T-helper 1 cell treated with Interleukin-12 subunit alpha and Interleukin-12 subunit beta and Interleukin-4 antibody, amounts not matched to agents 30 μg/mL and 1 μg/mL, for 36 hours (primary cell): ENCODE data around the gene TMEM69.
"Not testable (repeated sequence)": the region's sequence is repeated elsewhere in the genome, so short reads cannot be mapped to it uniquely, and the experiment has no call there.

Experiments
- H3K27ac Mint-ChIP-seq: one replicate; pipeline ENCODE4 v1.8.0; 2021; ENCODE audit warnings: mild to moderate bottlenecking, mixed read lengths
- H3K27me3 Mint-ChIP-seq: one replicate; pipeline ENCODE4 v1.8.0; 2021; ENCODE audit warnings: low read depth, mixed read lengths
- H3K36me3 Mint-ChIP-seq: one replicate; pipeline ENCODE4 v1.8.0; 2021; ENCODE audit warnings: low read depth, mixed read lengths
- H3K4me1 Mint-ChIP-seq: one replicate; pipeline ENCODE4 v1.8.0; 2021; ENCODE audit warnings: low read depth, mixed read lengths
- H3K4me3 Mint-ChIP-seq: one replicate; pipeline ENCODE4 v1.8.0; 2021; ENCODE audit warnings: mild to moderate bottlenecking, moderate library complexity, mixed read lengths
- H3K9me3 Mint-ChIP-seq: one replicate; pipeline ENCODE4 v1.8.0; 2021; ENCODE audit warnings: mixed read lengths

The TMEM69 gene

GRCh38 chr1:45668526-45668925 is 19.5 kb upstream of the TMEM69 start:
- H3K9me3 Mint-ChIP-seq = no peaks in the 10 kb centered on the region
- no peak overlapping the region for H3K27ac Mint-ChIP-seq
- peaks cover 6% of the 10 kb centered on the region for H3K4me1 Mint-ChIP-seq
- H3K36me3 Mint-ChIP-seq = peaks cover 7% of the 10 kb centered on the region
- H3K4me3 Mint-ChIP-seq = no peak overlapping the region
- no peaks in the 10 kb centered on the region for H3K27me3 Mint-ChIP-seq

GRCh38 chr1:45669379-45669778 is 18.6 kb upstream of the TMEM69 start:
- Mint-ChIP-seq H3K36me3 (peaks cover 7% of the 10 kb centered on the region), H3K27me3 (no peaks in the 10 kb centered on the region), H3K4me3 (no peak overlapping the region), H3K9me3 (no peaks in the 10 kb centered on the region), H3K27ac (no peak overlapping the region), H3K4me1 (peaks cover 6% of the 10 kb centered on the region)

DNA sequence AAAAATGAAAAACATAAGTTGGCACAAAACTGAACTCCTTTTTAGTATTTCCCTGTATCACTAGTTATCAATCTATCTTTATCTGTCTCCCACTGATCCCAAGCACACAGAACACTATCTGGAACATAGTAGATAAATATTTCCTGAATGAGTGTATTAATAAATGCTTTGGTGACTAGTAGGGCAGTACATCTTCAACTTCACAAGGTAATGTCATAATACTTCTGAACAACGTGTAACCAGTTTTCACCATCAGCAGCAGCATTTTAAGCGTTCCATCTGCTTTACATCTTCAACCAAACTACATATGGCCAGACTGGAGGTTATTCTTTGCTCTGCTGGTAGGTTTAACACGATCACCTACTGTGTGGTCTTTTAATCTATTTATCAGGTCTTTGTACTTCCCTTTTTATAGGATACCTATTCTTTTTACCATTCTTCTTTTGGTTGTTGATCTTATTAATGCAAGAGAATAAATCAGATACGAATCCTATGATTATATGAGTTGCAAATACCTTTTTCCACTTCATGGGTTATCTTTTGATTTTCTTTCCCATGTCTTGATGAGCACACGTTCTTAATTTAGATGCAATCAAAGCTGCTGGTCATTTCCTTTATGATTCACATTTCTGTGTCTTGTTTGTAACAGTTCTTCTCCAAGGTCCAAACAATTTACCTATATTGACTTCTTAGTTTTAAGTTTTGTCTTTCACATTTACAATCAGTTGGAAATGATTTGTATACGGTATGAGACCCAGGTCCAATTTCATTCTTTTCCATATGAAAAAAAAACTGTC is 17.9 kb upstream of the TMEM69 start:
- Mint-ChIP-seq H3K27ac (no peak overlapping the region), H3K27me3 (no peaks in the 10 kb centered on the region), H3K4me3 (no peak overlapping the region), H3K4me1 (peaks cover 6% of the 10 kb centered on the region), H3K9me3 (no peaks in the 10 kb centered on the region), H3K36me3 (peaks cover 10% of the 10 kb centered on the region)

- Mint-ChIP-seq H3K9me3 (no peaks in the 10 kb centered on the region), H3K27me3 (no peaks in the 10 kb centered on the region), H3K4me3 (no peak overlapping the region), H3K27ac (no peak overlapping the region), H3K4me1 (peaks cover 13% of the 10 kb centered on the region), H3K36me3 (peaks cover 7% of the 10 kb centered on the region)
Observed at GRCh38 chr1:45673956-45674355, 14.0 kb upstream of the TMEM69 start.

GRCh38 chr1:45674478-45674877 is 13.5 kb upstream of the TMEM69 start:
- H3K9me3 Mint-ChIP-seq = no peaks in the 10 kb centered on the region
- H3K4me3 Mint-ChIP-seq = no peak overlapping the region
- no peak overlapping the region for H3K27ac Mint-ChIP-seq

DNA sequence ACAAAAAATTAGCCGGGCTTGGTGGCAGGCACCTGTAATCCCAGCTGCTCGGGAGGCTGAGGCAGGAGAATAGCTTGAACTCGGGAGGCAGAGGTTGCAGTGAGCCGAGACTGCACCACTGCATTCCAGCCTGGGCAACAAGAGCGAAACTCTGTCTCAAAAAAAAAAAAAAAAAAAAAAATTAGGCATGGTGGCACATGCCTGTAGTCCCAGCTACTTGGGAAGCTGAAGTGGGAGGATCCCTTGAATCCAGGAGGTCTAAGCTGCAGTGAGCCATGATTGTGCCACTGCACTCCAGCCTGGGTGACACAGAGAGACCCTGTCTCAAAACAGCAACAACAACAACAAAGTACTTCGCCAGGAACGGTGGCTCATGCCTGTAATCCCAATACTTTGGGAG is 11.4 kb upstream of the TMEM69 start:
- not testable (repeated sequence) for H3K4me3 Mint-ChIP-seq, H3K27me3 Mint-ChIP-seq, H3K36me3 Mint-ChIP-seq, H3K9me3 Mint-ChIP-seq, H3K27ac Mint-ChIP-seq
- peaks cover 21% of the 10 kb centered on the region for H3K4me1 Mint-ChIP-seq

More at GRCh38 chr1:45674478-45674877, 13.5 kb upstream of the TMEM69 start:
- no peaks in the 10 kb centered on the region for H3K27me3 Mint-ChIP-seq
- H3K4me1 Mint-ChIP-seq = peaks cover 16% of the 10 kb centered on the region
- H3K36me3 Mint-ChIP-seq = peaks cover 7% of the 10 kb centered on the region

DNA sequence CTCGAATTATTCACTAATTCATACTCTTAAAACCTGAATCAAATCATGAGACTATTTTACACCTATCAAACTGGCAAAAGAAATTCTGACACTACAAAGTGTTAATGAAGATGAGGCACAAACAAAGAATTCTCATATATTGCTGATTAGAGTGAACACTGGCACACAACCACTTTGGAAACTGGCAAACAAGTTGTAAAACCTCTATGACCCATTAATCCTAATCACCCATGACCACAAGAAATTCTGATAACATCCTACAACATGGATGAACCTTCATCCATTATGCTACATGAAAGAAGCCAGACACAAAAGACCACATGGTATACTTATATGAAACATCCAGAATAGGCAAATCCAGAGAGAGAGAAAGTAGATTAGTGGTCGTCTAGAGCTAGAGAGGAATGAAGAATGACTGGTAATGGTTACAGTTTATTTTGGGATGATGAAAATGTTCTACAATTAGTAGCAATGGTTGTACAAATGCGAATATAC is 10.2 kb upstream of the TMEM69 start:
- H3K36me3 Mint-ChIP-seq = peaks cover 7% of the 10 kb centered on the region
- no peaks in the 10 kb centered on the region for H3K9me3 Mint-ChIP-seq
- no peaks in the 10 kb centered on the region for H3K27me3 Mint-ChIP-seq
- no peak overlapping the region for H3K27ac Mint-ChIP-seq
- no peak overlapping the region for H3K4me3 Mint-ChIP-seq
- peaks cover 23% of the 10 kb centered on the region for H3K4me1 Mint-ChIP-seq

GRCh38 chr1:45678489-45678888 is 9.5 kb upstream of the TMEM69 start:
- no peak overlapping the region for H3K4me3 Mint-ChIP-seq
- peaks cover 3% of the 10 kb centered on the region for H3K36me3 Mint-ChIP-seq
- H3K9me3 Mint-ChIP-seq = no peaks in the 10 kb centered on the region
- no peak overlapping the region for H3K27ac Mint-ChIP-seq
- H3K27me3 Mint-ChIP-seq = no peaks in the 10 kb centered on the region
- peaks cover 23% of the 10 kb centered on the region for H3K4me1 Mint-ChIP-seq

GRCh38 chr1:45679123-45679522 is 8.9 kb upstream of the TMEM69 start:
- no peaks in the 10 kb centered on the region for H3K27me3 Mint-ChIP-seq
- peaks cover 3% of the 10 kb centered on the region for H3K36me3 Mint-ChIP-seq
- no peak overlapping the region for H3K4me3 Mint-ChIP-seq
- no peak overlapping the region for H3K27ac Mint-ChIP-seq
- no peaks in the 10 kb centered on the region for H3K9me3 Mint-ChIP-seq
- H3K4me1 Mint-ChIP-seq = peaks cover 23% of the 10 kb centered on the region

- Mint-ChIP-seq H3K4me3 (no peak overlapping the region), H3K4me1 (peaks cover 33% of the 10 kb centered on the region), H3K27me3 (no peaks in the 10 kb centered on the region), H3K27ac (no peak overlapping the region), H3K9me3 (no peaks in the 10 kb centered on the region), H3K36me3 (peaks cover 4% of the 10 kb centered on the region)
Observed at GRCh38 chr1:45682942-45683341, 5.0 kb upstream of the TMEM69 start.

DNA sequence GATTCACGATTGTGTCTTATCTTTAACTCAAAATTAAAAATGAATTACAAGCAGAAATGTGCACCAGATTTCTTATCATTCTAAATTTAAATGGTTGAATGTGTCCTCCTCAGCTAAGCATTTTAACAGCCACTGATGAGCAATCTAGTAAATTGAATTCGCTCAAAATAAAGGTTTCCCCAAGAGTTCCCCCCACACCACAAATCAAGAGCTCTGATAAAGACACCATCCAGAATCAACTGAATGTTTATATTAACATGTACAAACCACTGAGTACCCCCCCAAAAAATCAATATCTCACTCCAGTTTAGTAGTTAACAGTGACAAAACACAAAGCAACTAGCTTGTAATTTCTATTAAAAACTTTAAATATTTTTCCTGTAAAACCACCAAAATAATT is 3.6 kb upstream of the TMEM69 start:
- H3K36me3 Mint-ChIP-seq = peaks cover 8% of the 10 kb centered on the region
- no peaks in the 10 kb centered on the region for H3K9me3 Mint-ChIP-seq
- peak overlapping the region; percentile 95 for H3K4me3 Mint-ChIP-seq
- H3K27ac Mint-ChIP-seq = no peak overlapping the region
- H3K4me1 Mint-ChIP-seq = peaks cover 32% of the 10 kb centered on the region
- H3K27me3 Mint-ChIP-seq = no peaks in the 10 kb centered on the region

GRCh38 chr1:45685308-45686014 is 2.5 kb upstream of the TMEM69 start:
- peaks cover 30% of the 10 kb centered on the region for H3K4me1 Mint-ChIP-seq
- H3K36me3 Mint-ChIP-seq = peaks cover 8% of the 10 kb centered on the region
- no peaks in the 10 kb centered on the region for H3K27me3 Mint-ChIP-seq
- H3K27ac Mint-ChIP-seq = peak overlapping the region; percentile 100
- H3K4me3 Mint-ChIP-seq = peak overlapping the region; percentile 95
- no peaks in the 10 kb centered on the region for H3K9me3 Mint-ChIP-seq

DNA sequence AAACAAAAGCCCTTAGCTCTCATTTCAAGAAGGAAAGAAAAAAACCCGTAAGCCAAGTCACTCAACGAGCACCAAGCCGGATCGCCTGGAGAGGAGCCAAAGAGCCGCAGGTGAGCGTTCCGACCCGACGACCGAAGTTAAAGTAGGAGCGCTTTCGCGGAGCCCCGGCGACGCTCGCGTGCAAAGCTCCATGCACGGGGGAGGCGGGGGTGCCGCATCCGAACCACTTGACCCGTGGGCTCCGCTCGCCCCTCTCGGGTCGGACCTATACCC is 2.0 kb upstream of the TMEM69 start:
- Mint-ChIP-seq H3K9me3 (no peaks in the 10 kb centered on the region), H3K36me3 (peaks cover 9% of the 10 kb centered on the region), H3K27ac (peak overlapping the region; percentile 100), H3K4me1 (peaks cover 29% of the 10 kb centered on the region), H3K27me3 (no peaks in the 10 kb centered on the region), H3K4me3 (peak overlapping the region; percentile 95)

- Mint-ChIP-seq H3K27ac (peak within 1 kb of the TSS; percentile 100), H3K36me3 (peaks cover 10% of the 10 kb centered on the region), H3K9me3 (no peaks in the 10 kb centered on the region), H3K27me3 (no peaks in the 10 kb centered on the region), H3K4me1 (peaks cover 27% of the 10 kb centered on the region), H3K4me3 (peak within 1 kb of the TSS; percentile 95)
Observed at GRCh38 chr1:45686288-45687013, 1.5 kb upstream of the TMEM69 start, which contains the start of gene GPBP1L1. GPBP1L1 (minus strand) TSS chr1:45686533; CDS start chr1:45659087, 27,446 bp downstream.
